Common myeloid progenitor, CD34-positive (primary cell): ENCODE measurements around the gene PIGQ.

Source experiments
- CTCF ChIA-PET: fragments of 350-600 bp; sonication (Branson Sonifier 250); formaldehyde crosslinking; loops from one replicate; lab custom pipeline; 2021; ENCODE audit warnings: antibody characterized with exemption; lab: Charles Lee
- POLR2A ChIA-PET: fragments of 350-600 bp; sonication (Branson Sonifier 250); formaldehyde crosslinking; loops from one replicate; lab custom pipeline; 2021; ENCODE audit warnings: antibody characterized with exemption; lab: Charles Lee
- DNase-seq, 3 donors: peaks; one replicate each; pipeline versions ENCODE4 v3.0.0 to v3.0.0-alpha.2; 2013
- H3K27ac ChIP-seq, 2 experiments: 1 replicate in 1 of 2; 2 replicates in 1 of 2; pipeline ENCODE4 v1.7.0; 2013; ENCODE audit warnings: inconsistent platforms in 2 of 2, low read length in 2 of 2, mild to moderate bottlenecking in 2 of 2, low read depth in 1 of 2, moderate library complexity in 1 of 2; ENCODE audit not compliant: severe bottlenecking in 2 of 2, insufficient read depth in 1 of 2, poor library complexity in 1 of 2
- H3K27me3 ChIP-seq, 5 experiments: replicated peaks in 2 of 5; 1 replicate in 3 of 5; 2 replicates in 2 of 5; pipeline versions ENCODE4 v1.6.1 to v1.7.0; 2013; ENCODE audit warnings: low read length in 4 of 5, mild to moderate bottlenecking in 2 of 5, moderate library complexity in 2 of 5, inconsistent platforms in 1 of 5; ENCODE audit not compliant: insufficient read depth in 5 of 5, control insufficient read depth in 4 of 5
- H3K36me3 ChIP-seq, 4 experiments: 1 replicate in 2 of 4; 2 replicates in 2 of 4; pipeline versions ENCODE4 v1.6.1 to v1.7.0; 2013; ENCODE audit warnings: low read length in 3 of 4, control low read depth in 1 of 4, mild to moderate bottlenecking in 1 of 4; ENCODE audit not compliant: control insufficient read depth in 4 of 4, insufficient read depth in 4 of 4
- H3K4me1 ChIP-seq, 4 experiments: 1 replicate in 3 of 4; 2 replicates in 1 of 4; pipeline versions ENCODE4 v1.6.1 to v1.7.1; 2013; ENCODE audit warnings: low read length in 3 of 4, mild to moderate bottlenecking in 3 of 4, control low read depth in 1 of 4, inconsistent platforms in 1 of 4, moderate library complexity in 1 of 4; ENCODE audit not compliant: control insufficient read depth in 4 of 4, insufficient read depth in 4 of 4; ENCODE audit errors: control extremely low read depth in 1 of 4
- H3K4me3 ChIP-seq, 7 experiments: 1 replicate in 4 of 7; 2 replicates in 3 of 7; pipeline versions ENCODE4 v1.5.1 to v1.7.0; 2013; ENCODE audit warnings: mild to moderate bottlenecking in 7 of 7, low read length in 6 of 7, moderate library complexity in 6 of 7, inconsistent platforms in 2 of 7, low read depth in 2 of 7, control low read depth in 1 of 7; ENCODE audit not compliant: insufficient read depth in 4 of 7, control insufficient read depth in 1 of 7; ENCODE audit errors: extremely low read depth in 1 of 7
- H3K9me3 ChIP-seq, 5 experiments: 1 replicate in 4 of 5; 2 replicates in 1 of 5; pipeline versions ENCODE4 v1.6.1 to v1.7.1; 2013; ENCODE audit warnings: low read length in 4 of 5, mild to moderate bottlenecking in 2 of 5, inconsistent platforms in 1 of 5, low read depth in 1 of 5, moderate library complexity in 1 of 5; ENCODE audit not compliant: control insufficient read depth in 4 of 5, insufficient read depth in 2 of 5; ENCODE audit errors: control extremely low read depth in 1 of 5
- WGBS: methylation state at CpG from one replicate; pipeline ENCODE4 v1.1.5; 2013; ENCODE audit not compliant: insufficient coverage; 5-methylcytosine and 5-hydroxymethylcytosine counted together

The PIGQ gene

DNA sequence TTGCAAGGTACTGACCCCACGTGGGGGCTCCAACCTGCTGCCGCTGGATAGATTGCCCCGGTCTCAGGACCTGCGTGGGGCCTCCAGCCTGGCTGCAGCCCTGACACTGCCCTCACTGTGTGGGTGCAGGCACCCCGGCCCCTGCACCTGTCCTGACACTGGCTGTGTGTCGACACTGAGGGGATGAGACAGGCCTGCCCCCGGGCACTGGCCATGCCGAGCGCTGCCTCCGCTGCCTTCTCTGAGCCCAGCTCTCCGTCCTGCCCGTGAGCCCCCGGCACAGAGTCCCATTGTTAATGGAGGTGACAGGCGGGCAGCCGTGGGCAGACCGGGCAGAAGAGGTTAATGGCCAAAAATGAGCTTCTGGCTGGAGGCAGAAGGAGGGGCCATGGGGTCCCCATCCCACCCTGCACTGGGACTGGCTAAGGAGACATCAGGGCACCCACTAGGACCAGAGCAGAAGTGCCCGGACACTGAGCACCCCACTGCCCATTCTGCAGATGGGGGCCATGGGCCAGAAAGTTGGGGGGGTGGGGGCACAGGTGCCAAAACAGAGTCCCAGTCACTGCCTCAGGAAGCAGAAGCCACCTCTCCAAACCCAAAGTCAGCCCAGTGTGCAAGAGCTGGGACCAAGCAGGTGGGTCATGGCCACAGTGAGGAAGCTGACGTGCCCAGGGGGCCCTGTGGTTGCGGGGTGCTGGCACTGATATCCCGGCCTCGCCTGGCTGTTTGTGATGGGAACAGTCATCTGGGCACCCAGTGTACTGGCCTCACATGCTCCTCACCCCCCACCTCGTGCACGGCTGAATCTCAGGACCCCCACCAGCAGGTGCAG is 12.1 kb upstream of the PIGQ start:
- peaks cover 0 to 25% (median 15%) of the 10 kb centered on the region in 4 experiments for H3K4me1 ChIP-seq
- H3K27ac ChIP-seq = no peak overlapping the region
- H3K4me3 ChIP-seq = no peak overlapping the region
- ChIA-PET CTCF (interaction anchor here (1.5 kb wide), 1 partner anchor 15 kb away, joined by 6 read pairs; no protein-coding TSS in a partner anchor), POLR2A (interaction anchor here (0.5 to 1.2 kb wide), 2 partner anchors 9 to 14 kb away, joined by 3 to 7 read pairs; no protein-coding TSS in a partner anchor)
- H3K36me3 ChIP-seq = peaks cover 0 to 10% (median 2%) of the 10 kb centered on the region in 4 experiments
- 69% methylated on average over 19 of the region's 23 CpGs for WGBS
- H3K27me3 ChIP-seq = peaks cover 0 to 43% (median 9%) of the 10 kb centered on the region in 5 experiments
- no peaks in the 10 kb centered on the region for H3K9me3 ChIP-seq
- peak in 2 of 3 donors; percentile 74 to 80 for DNase-seq

- POLR2A ChIA-PET = interaction anchor here (0.5 to 1.2 kb wide), 2 partner anchors 10 to 13 kb away, joined by 3 to 7 read pairs; no protein-coding TSS in a partner anchor
- Histone ChIP-seq H3K4me3 (no peak overlapping the region), H3K4me1 (peaks cover 0 to 25% (median 15%) of the 10 kb centered on the region in 4 experiments), H3K9me3 (no peaks in the 10 kb centered on the region), H3K27ac (no peak overlapping the region), H3K36me3 (peaks cover 0 to 6% (median 1%) of the 10 kb centered on the region in 4 experiments), H3K27me3 (peaks cover 0 to 44% (median 9%) of the 10 kb centered on the region in 5 experiments)
- 61% methylated on average over 20 of the region's 22 CpGs for WGBS
- CTCF ChIA-PET = interaction anchor here (1.5 kb wide), 1 partner anchor 14 kb away, joined by 6 read pairs; no protein-coding TSS in a partner anchor
- no peak for DNase-seq
Measured at GRCh38 chr16:558298-559020, 11.3 kb upstream of the PIGQ start.

GRCh38 chr16:559021-559380 is 10.8 kb upstream of the PIGQ start:
- H3K36me3 ChIP-seq = peaks cover 0 to 2% (median 0%) of the 10 kb centered on the region in 4 experiments
- no peak overlapping the region for H3K4me3 ChIP-seq
- ChIA-PET POLR2A (interaction anchor here (1.2 kb wide), 1 partner anchor 10 kb away, joined by 3 read pairs; no protein-coding TSS in a partner anchor), CTCF (interaction anchor here (1.5 kb wide), 1 partner anchor 13 kb away, joined by 6 read pairs; no protein-coding TSS in a partner anchor)
- DNase-seq = no peak
- H3K9me3 ChIP-seq = no peaks in the 10 kb centered on the region
- WGBS = 96% methylated on average over 10 of the region's 15 CpGs
- H3K4me1 ChIP-seq = peaks cover 0 to 25% (median 15%) of the 10 kb centered on the region in 4 experiments
- H3K27me3 ChIP-seq = peaks cover 0 to 44% (median 9%) of the 10 kb centered on the region in 5 experiments
- H3K27ac ChIP-seq = no peak overlapping the region

GRCh38 chr16:559411-560203 is 10.2 kb upstream of the PIGQ start:
- 18% methylated on average over 39 of the region's 62 CpGs for WGBS
- ChIA-PET POLR2A (no interaction called here), CTCF (no interaction called here)

GRCh38 chr16:560204-560700 is 9.5 kb upstream of the PIGQ start, which contains the start of gene PRR35:
Gene PRR35 (plus strand): TSS chr16:560394. CDS start chr16:563295, 2,901 bp downstream.
- peak within 1 kb of the TSS in 1 of 7 experiments; percentile 36 for H3K4me3 ChIP-seq
- H3K4me1 ChIP-seq = peaks cover 0 to 25% (median 16%) of the 10 kb centered on the region in 4 experiments
- H3K27me3 ChIP-seq = peaks cover 0 to 44% (median 9%) of the 10 kb centered on the region in 5 experiments
- no peaks in the 10 kb centered on the region for H3K9me3 ChIP-seq
- CTCF ChIA-PET = no interaction called here
- no peak for DNase-seq
- WGBS = under 1% methylated on average over 47 of the region's 84 CpGs
- no peak within 1 kb of the TSS for H3K27ac ChIP-seq
- POLR2A ChIA-PET = no interaction called here
- H3K36me3 ChIP-seq = no peaks in the 10 kb centered on the region

More at GRCh38 chr16:559411-560203, 10.2 kb upstream of the PIGQ start:
- Histone ChIP-seq H3K36me3 (no peaks in the 10 kb centered on the region), H3K4me1 (peaks cover 0 to 25% (median 15%) of the 10 kb centered on the region in 4 experiments), H3K4me3 (peak overlapping the region in 1 of 7 experiments; percentile 11), H3K27me3 (peaks cover 0 to 44% (median 9%) of the 10 kb centered on the region in 5 experiments), H3K27ac (no peak overlapping the region), H3K9me3 (no peaks in the 10 kb centered on the region)
- no peak for DNase-seq

DNA sequence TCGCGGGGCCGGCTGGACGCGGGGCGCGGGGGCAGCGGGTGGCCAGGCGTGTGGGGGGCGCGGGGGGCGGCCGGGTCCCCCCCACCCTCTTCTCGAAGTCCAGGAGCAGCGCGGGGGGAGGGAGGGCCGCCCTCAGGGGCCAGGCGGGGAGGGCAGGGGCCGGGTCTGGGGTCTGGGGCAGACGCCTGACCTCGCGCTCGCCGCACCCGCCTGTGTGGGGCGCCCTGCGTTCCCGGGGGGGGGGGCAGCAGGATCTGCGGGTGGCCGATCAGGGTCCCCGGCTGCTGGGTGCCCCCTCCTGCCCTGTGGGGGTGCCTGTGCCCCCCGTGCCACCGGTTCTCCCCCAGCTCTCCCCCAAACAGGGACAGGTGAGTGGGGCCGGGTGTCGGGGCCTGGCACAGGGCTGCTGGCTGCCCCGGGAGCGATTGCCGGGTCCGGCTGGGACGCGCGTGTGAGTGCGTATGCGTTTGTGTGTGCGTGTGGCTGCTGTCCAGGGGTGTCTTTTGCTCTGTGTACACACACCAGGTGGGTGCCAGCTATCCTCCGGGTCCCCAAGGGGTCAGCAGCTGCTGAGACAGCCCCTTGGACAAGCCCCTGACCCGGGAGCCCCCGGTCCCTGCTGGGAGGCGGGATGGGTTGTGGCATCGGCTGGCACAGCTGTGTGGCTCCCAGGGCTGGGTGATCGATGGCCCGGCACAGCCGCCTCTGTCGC is 8.9 kb upstream of the PIGQ start:
- CTCF ChIA-PET = interaction anchor here (0.6 kb wide), 1 partner anchor 314 kb away, joined by 3 read pairs; no protein-coding TSS in a partner anchor
- POLR2A ChIA-PET = no interaction called here
- Histone ChIP-seq H3K4me3 (no peak overlapping the region), H3K36me3 (no peaks in the 10 kb centered on the region), H3K27ac (no peak overlapping the region), H3K27me3 (peaks cover 0 to 44% (median 9%) of the 10 kb centered on the region in 5 experiments), H3K9me3 (no peaks in the 10 kb centered on the region), H3K4me1 (peaks cover 0 to 25% (median 19%) of the 10 kb centered on the region in 4 experiments)
- WGBS = 39% methylated on average over 20 of the region's 54 CpGs
- DNase-seq = no peak
